Activated CD4-positive, alpha-beta T cell treated with anti-CD3 and anti-CD28 coated beads, Interleukin-2, amount 50 U/mL, for 48 hours (primary cell): ENCODE data around the gene ACOT7.
"Not testable (repeated sequence)": the region's sequence is repeated elsewhere in the genome, so short reads cannot be mapped to it uniquely, and the experiment has no call there.

ENCODE experiments used
- DNase-seq, 2 experiments: peaks; one replicate each; pipeline ENCODE4 v3.0.0-alpha.2; 2020

ACOT7 gene

GRCh38 chr1:6307682-6308081 lies 85.9 kb downstream of the ACOT7 start:
- not testable (repeated sequence) for DNase-seq

GRCh38 chr1:6307099-6307498 lies 86.5 kb downstream of the ACOT7 start:
- no peak for DNase-seq

- DNase-seq, result no peak
Measured at GRCh38 chr1:6303397-6304012, 90.1 kb downstream of the ACOT7 start.

GRCh38 chr1:6302568-6302967 lies 91.0 kb downstream of the ACOT7 start:
- no peak for DNase-seq

- DNase-seq, result no peak
Measured at GRCh38 chr1:6301526-6301925, 92.0 kb downstream of the ACOT7 start.

GRCh38 chr1:6300342-6301048 lies 93.1 kb downstream of the ACOT7 start:
- DNase-seq, result no peak

- DNase-seq, result no peak
Measured at GRCh38 chr1:6299557-6300165, 93.9 kb downstream of the ACOT7 start.

- DNase-seq, result no peak
Measured at GRCh38 chr1:6298940-6299465, 94.6 kb downstream of the ACOT7 start.

GRCh38 chr1:6298530-6298929 lies 95.0 kb downstream of the ACOT7 start:
- no peak for DNase-seq

- DNase-seq, result no peak
Measured at GRCh38 chr1:6295910-6296309, 97.7 kb downstream of the ACOT7 start.

- DNase-seq, result no peak
Measured at GRCh38 chr1:6294890-6295556, 98.5 kb downstream of the ACOT7 start.

- no peak for DNase-seq
Measured at GRCh38 chr1:6294080-6294889, 99.3 kb downstream of the ACOT7 start.

- DNase-seq, result no peak
Measured at GRCh38 chr1:6292102-6292501, 101.5 kb downstream of the ACOT7 start.

GRCh38 chr1:6288665-6289064 lies 104.9 kb downstream of the ACOT7 start:
- no peak for DNase-seq

- no peak for DNase-seq
Measured at GRCh38 chr1:6288026-6288425, 105.5 kb downstream of the ACOT7 start.

- DNase-seq, result no peak
Measured at GRCh38 chr1:6287431-6287886, 106.1 kb downstream of the ACOT7 start.

- DNase-seq, result no peak
Measured at GRCh38 chr1:6287029-6287428, 106.5 kb downstream of the ACOT7 start.

- DNase-seq, result no peak
Measured at GRCh38 chr1:6286266-6286665, 107.3 kb downstream of the ACOT7 start.

- DNase-seq, result no peak
Measured at GRCh38 chr1:6285336-6285735, 108.2 kb downstream of the ACOT7 start.

GRCh38 chr1:6282577-6283270 lies 110.8 kb downstream of the ACOT7 start:
- DNase-seq, result no peak

GRCh38 chr1:6281511-6282402 lies 111.8 kb downstream of the ACOT7 start:
- no peak for DNase-seq
